GM06990 (cell line): ENCODE measurements around the gene ME2.

Source experiments
- DNase-seq: peaks from one replicate; pipeline ENCODE4 v3.0.0-alpha.2; 2011; ENCODE audit not compliant: insufficient read length; ENCODE audit errors: extremely low read depth
- H3K27me3 ChIP-seq: replicated peaks from 2 replicates; pipeline ENCODE4 v1.6.0; 2011; ENCODE audit warnings: low read length; ENCODE audit not compliant: control insufficient read depth, insufficient read depth
- H3K36me3 ChIP-seq: 2 replicates; pipeline ENCODE4 v1.5.1; 2011; ENCODE audit warnings: low read length; ENCODE audit not compliant: control insufficient read depth, insufficient read depth
- H3K4me3 ChIP-seq: replicated peaks from 2 replicates; pipeline ENCODE4 v1.5.1; 2011; ENCODE audit warnings: low read depth, mild to moderate bottlenecking, control low read depth, low read length
- TF ChIP-seq, protein P1 (sequence below): IDR thresholded peaks from 2 replicates; pipeline ENCODE4 v1.5.1; 2011; ENCODE audit warnings: low read length, control low read depth, mild to moderate bottlenecking, inconsistent platforms; ENCODE audit not compliant: insufficient read depth, poor library complexity, severe bottlenecking

Gene ME2

DNA sequence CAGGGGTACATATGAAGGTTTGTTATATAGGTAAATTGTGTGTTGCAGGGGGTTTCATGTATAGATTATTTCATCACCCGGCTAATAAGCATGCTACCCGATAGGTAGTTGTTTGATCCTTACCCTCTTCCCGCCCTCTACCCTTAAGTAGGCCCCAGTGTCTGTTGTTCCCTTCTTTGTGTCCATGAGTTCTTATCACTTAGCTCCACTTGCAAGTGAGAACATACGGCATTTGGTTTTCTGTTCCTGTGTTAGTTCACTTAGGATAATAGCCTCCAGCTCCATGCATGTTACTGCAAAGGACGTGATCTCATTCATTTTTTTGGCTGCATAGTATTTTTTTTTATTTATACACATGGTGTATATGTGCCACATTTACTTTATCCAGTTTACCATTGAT is 54.8 kb downstream of the ME2 start:
- Histone ChIP-seq H3K36me3 (peaks cover 4% of the 10 kb centered on the region), H3K27me3 (no peaks in the 10 kb centered on the region), H3K4me3 (no peak overlapping the region)
- no peak for DNase-seq
- TF ChIP-seq, protein P1, sequence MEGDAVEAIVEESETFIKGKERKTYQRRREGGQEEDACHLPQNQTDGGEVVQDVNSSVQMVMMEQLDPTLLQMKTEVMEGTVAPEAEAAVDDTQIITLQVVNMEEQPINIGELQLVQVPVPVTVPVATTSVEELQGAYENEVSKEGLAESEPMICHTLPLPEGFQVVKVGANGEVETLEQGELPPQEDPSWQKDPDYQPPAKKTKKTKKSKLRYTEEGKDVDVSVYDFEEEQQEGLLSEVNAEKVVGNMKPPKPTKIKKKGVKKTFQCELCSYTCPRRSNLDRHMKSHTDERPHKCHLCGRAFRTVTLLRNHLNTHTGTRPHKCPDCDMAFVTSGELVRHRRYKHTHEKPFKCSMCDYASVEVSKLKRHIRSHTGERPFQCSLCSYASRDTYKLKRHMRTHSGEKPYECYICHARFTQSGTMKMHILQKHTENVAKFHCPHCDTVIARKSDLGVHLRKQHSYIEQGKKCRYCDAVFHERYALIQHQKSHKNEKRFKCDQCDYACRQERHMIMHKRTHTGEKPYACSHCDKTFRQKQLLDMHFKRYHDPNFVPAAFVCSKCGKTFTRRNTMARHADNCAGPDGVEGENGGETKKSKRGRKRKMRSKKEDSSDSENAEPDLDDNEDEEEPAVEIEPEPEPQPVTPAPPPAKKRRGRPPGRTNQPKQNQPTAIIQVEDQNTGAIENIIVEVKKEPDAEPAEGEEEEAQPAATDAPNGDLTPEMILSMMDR = no peak

- no peak for DNase-seq
- TF ChIP-seq, protein P1 = no peak
- no peaks in the 10 kb centered on the region for H3K27me3 ChIP-seq
- peaks cover 3% of the 10 kb centered on the region; the same call in 1 of the 2 replicates for H3K36me3 ChIP-seq
- H3K4me3 ChIP-seq = no peak overlapping the region
These were observed 55.8 kb downstream of the ME2 start for GRCh38 chr18:50934545-50935211.

DNA sequence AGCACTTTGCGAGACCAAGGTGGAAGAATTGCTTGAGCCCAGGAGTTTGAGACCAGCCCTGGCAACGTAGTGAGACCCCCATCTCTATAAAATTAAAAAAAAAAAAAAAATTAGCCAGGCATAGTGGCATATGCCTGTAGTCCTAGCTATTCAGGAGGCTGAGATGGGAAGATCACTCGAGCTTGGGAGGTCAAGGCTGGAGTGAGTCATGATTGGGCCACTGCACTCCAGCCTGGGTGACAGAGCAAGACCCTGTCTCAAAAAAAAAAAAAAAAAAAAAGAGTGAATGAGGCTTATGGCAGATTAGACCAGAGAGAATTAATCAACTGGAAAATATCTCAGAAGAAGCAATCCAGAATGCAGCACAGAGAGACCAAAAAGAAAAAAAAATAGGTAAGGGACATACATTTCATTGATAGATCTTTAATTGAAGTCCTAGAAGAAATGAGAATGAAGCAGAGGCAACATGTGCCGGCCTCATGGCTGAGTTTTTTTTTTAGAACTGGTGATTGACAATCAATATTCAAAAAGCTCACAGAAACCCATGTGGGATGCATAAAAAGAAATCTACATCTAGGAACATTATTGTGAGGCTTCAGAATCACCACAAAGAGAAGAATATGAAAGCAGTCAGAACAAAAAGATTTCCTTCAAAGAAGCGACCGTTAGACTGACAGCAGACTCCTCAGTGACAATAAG is 56.7 kb downstream of the ME2 start:
- Histone ChIP-seq H3K27me3 (no peaks in the 10 kb centered on the region), H3K36me3 (peaks cover 5% of the 10 kb centered on the region), H3K4me3 (no peak overlapping the region)
- no peak for DNase-seq
- TF ChIP-seq, protein P1 = no peak

DNA sequence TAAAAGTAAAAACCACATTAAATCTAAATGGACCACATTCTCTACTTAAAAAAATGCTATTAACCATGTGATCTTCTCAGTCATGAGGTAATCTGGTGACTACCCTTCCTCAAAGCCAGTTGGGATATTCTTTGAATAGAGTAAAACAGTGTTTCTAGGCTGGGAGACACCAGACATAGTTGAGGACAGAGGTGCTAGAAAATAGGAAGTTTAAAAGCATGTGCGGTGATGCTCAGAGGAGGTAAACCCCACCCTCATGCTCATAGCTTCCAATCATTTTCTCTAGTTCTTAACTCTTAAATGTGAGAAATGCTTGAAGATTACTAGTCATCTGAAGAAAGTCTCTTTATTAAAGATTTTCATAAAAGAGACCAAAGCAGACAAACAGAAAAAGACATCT is 58.3 kb downstream of the ME2 start:
- no peaks in the 10 kb centered on the region for H3K27me3 ChIP-seq
- TF ChIP-seq, protein P1 = no peak
- H3K4me3 ChIP-seq = no peak overlapping the region
- H3K36me3 ChIP-seq = peaks cover 5% of the 10 kb centered on the region
- no peak for DNase-seq

DNA sequence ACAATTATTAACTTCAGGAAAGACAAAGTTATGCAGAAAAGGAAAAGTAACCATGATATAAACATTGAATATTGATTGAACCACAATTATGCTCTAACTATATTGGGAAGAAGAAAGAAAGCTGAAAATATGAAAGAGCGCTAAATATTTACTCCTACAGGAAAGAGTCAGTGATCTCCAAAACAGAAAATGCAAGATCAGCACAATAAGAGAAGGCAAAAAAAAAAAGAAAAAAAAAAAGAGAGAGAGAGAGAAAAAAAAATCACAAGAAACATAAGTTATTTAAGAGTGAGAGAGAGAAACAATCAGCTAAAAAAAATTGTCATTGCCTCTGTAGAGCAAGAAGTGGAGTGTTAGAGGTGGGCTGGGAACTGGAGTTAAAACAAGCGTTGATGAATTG is 60.0 kb downstream of the ME2 start:
- Histone ChIP-seq H3K27me3 (no peaks in the 10 kb centered on the region), H3K36me3 (peaks cover 5% of the 10 kb centered on the region), H3K4me3 (no peak overlapping the region)
- DNase-seq = no peak
- TF ChIP-seq, protein P1 = no peak
